Coronary artery (tissue), 2 donors: ENCODE results near the gene CCDC127.

Experiments
- DNase-seq: peaks from one replicate; pipeline ENCODE4 v3.0.0-alpha.2; 2017; ENCODE audit warnings: low spot score
- H3K27ac ChIP-seq, 2 donors: fragments of 200-600 bp; sonication (generic); one replicate each; pipeline ENCODE4 v1.5.1; 2016 to 2019
- H3K4me3 ChIP-seq: fragments of 200-600 bp; sonication (generic); 2 replicates; pipeline ENCODE4 v1.5.1; 2016; ENCODE audit warnings: mild to moderate bottlenecking, moderate library complexity
- CTCF ChIP-seq: fragments of 200-600 bp; sonication (generic); IDR thresholded peaks from one replicate; pipeline ENCODE4 v1.5.1; 2019; ENCODE audit warnings: antibody characterized with exemption

CCDC127 gene

GRCh38 chr5:185095-186070 is 32.6 kb downstream of the CCDC127 start:
- TF ChIP-seq CTCF = no peak
- Histone ChIP-seq H3K27ac (no peak overlapping the region), H3K4me3 (no peak overlapping the region)
- no peak for DNase-seq

- no peak for DNase-seq
- Histone ChIP-seq H3K27ac (no peak overlapping the region), H3K4me3 (no peak overlapping the region)
- TF ChIP-seq CTCF = no peak
Observed at GRCh38 chr5:184471-184870, 33.5 kb downstream of the CCDC127 start.

GRCh38 chr5:182126-182525 is 35.8 kb downstream of the CCDC127 start:
- Histone ChIP-seq H3K27ac (no peak overlapping the region), H3K4me3 (no peak overlapping the region)
- DNase-seq = no peak
- no peak for TF ChIP-seq CTCF

- Histone ChIP-seq H3K27ac (no peak overlapping the region), H3K4me3 (no peak overlapping the region)
- DNase-seq = no peak
- TF ChIP-seq CTCF = no peak
Observed at GRCh38 chr5:181566-181965, 36.4 kb downstream of the CCDC127 start.

- no peak for TF ChIP-seq CTCF
- Histone ChIP-seq H3K4me3 (no peak overlapping the region), H3K27ac (no peak overlapping the region)
- no peak for DNase-seq
Observed at GRCh38 chr5:181160-181559, 36.8 kb downstream of the CCDC127 start.

GRCh38 chr5:180286-180918 is 37.6 kb downstream of the CCDC127 start:
- TF ChIP-seq CTCF = no peak
- H3K4me3 ChIP-seq = no peak overlapping the region
- no peak overlapping the region for H3K27ac ChIP-seq
- DNase-seq = no peak
